Measurements from ENCODE around the gene TMIGD3.

DNA sequence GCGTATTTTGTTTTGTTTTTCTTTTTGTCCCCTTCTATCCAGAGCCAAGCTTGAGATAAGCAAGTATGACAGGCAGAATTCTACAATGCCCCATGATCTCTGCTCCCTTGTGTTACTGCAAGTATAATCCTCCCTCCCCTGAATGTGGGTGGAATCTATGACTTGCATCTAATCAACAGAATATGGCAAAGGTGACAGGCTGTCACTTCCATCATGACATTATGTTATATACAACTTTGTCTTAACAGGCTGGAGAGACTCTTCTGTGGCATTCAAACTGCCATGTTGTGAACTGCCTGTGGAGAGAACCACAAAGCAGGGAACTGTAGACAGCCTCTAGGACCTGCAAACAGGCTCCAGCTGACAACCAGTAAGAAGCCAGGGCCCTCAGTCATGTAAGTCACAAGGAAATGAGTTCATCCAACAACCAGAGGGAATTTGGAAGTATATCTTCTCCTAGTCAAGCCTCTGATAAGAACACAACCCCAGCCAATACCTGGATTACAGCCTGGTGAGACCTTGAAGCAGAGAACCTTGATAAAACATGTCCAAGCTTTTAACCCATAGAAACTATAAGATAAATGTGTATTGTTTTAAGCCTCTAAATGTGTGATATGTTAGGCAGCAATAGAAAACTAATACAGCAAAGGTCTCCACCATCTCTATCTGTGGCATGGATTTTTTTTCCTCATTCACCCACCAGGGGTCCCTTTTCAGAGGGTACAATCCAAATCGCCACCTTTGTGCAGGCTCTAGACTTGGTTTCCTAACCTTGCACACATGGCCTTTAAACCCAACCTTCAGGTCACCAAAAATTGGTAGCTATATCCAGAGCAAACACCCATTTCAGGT lies 35.3 kb downstream of the TMIGD3 start:
- TF ChIP-seq EP300 (IDR thresholded peaks at IDR 0.05) (no peak), POLR2AphosphoS5 (IDR thresholded peaks at IDR 0.05) (no peak)
- TF ChIP-seq, protein P1, sequence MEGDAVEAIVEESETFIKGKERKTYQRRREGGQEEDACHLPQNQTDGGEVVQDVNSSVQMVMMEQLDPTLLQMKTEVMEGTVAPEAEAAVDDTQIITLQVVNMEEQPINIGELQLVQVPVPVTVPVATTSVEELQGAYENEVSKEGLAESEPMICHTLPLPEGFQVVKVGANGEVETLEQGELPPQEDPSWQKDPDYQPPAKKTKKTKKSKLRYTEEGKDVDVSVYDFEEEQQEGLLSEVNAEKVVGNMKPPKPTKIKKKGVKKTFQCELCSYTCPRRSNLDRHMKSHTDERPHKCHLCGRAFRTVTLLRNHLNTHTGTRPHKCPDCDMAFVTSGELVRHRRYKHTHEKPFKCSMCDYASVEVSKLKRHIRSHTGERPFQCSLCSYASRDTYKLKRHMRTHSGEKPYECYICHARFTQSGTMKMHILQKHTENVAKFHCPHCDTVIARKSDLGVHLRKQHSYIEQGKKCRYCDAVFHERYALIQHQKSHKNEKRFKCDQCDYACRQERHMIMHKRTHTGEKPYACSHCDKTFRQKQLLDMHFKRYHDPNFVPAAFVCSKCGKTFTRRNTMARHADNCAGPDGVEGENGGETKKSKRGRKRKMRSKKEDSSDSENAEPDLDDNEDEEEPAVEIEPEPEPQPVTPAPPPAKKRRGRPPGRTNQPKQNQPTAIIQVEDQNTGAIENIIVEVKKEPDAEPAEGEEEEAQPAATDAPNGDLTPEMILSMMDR (IDR thresholded peaks at IDR 0.05), result no peak
